ENCODE results near the gene POLN.

Gene POLN

DNA sequence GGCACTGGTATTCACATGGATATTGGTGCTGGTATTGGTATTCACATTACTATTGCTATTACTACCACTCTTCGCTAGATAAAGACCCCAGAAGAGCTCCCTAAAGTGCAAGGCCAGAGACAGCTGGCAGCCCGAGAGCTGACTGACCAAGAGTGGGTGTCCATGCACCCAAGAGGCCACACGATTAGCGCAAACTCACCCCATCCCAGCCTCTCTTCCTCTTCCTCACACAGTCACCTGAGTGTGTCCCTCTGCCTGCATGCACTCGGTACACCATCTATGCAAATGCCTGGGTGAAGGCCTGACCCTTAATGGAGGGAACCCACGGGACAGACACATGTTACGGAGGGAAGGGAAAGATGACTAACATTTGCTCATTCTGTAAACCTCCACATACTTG is 86.7 kb downstream of the POLN start:
- no peak for DNase-seq

DNA sequence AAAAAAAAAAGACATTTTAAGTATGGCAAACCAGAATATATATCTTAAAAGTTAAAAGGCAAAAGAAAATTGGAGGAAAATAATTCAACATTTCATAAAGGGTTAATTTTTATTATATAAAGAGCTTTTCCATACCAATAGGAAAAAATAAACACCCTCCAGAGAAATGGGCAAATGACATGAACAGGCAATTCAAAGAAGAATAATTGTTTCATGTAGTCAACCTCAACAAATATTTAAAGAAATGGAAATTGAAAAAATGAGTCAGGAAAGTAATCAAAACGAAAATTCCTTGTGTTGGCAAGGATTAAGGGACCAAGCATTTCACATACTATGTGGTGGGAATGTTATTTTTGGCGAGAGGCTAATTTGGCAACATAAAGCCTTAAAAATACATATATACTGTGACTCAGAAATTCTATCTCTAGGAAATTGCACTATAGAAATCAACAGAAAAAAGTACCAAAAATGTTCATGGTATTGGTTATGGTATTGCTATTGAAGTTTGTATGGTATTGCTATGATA is 87.6 kb downstream of the POLN start:
- DNase-seq, result no peak

DNA sequence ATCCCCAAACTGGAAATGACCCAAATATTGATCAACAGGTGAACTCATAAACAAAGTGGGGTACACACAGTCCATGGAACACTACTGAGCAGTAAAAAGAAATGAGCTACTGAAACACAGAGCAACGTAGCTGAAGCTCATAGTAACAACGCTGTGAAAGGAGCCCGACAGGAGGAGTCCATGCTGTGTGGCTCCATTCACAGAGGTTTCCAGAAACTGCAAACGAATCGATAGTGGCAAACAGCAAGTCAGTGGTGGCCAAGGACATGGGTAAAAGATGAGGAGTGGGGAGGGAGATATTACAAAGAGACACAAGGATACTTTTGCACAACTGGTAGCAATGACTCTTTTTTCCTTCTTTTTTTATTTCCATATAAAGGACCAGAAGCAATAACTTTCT is 90.4 kb downstream of the POLN start:
- DNase-seq, result no peak

DNA sequence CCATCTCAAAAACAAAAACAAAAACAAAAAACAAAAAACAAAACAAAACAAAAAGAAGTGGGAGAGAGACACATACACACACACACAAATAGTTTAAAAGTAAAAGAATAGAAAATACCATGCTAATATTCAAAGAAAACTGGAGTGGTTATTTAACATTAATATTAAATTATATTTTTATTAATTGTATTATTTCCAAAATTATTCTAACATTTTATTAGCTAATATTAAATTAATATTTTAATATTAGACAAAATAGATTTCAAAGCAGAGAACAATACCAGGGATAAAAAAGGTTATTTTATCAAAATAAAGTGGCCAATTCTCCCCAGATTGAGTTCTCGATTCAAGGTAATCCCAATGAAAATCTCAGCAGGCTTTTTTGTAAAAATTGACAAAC is 91.8 kb downstream of the POLN start:
- no peak for DNase-seq

DNA sequence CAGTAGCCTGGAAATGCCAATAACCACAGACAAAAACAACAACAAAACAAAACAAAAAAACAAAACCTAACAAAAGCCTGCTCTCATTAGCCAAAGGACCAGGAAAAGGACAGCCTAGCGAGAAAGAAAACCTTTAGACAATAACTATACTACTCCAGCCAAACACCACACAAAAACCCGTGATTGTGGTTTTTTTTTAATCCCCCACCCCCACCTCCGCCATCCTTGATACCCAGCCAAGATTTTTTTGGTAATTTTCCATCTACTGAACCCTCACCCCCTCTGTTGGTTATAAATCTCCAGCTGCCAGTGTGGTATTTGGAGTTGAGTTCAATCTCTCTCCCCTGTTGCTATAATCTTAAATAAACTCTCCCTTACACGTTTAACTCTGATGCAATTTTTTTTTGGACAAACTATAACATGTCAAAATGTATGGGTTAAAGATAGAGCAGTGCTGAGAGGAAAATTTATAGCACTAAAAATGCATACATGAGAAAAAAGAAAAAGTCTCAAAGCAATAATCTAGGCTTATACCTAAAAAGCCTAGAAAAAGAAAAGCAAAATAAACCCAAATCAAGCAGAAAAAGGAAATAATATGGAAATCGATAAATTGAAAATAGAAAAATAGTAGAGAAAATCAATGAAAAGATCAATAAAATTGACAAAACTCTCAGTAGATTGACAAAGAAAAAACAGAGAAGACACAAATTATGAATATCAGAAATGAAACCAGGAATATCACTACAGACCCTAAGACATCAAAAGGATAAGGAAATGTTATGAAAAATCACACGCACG is 99.1 kb downstream of the POLN start:
- DNase-seq, result no peak

DNA sequence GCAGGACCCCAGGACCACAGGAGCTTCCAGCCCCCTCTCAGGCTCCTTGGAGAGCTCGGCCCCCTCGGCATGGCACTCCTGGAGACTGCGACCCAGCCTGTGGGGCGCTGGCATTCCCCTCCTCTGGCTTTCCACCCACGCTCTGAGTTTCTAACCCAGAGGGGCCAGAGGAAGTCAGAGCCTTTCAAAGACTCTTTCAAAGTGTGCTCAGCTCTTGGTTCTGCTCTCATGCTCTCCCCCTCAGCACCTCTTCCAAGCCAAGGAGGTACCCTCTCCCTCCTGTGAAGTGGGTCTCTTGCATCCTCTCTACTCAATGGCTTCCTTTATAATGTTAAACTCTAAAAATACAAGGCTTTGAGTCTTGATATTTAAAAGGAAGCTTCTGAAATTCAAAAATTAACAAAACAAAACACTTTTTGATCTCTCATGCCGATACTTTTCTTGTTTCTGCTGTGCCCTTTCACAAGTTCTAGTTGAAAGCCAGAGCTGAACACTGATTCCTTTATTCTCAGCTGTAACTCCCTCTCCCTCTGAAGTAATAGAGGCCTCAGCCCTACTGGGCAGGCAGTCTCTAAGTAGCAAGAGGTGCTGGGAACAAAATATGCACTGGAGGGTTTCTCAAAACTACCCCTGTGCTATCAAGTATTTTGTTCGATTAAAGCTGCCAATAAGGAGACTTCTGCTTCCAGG is 100.0 kb downstream of the POLN start:
- no peak for DNase-seq

DNA sequence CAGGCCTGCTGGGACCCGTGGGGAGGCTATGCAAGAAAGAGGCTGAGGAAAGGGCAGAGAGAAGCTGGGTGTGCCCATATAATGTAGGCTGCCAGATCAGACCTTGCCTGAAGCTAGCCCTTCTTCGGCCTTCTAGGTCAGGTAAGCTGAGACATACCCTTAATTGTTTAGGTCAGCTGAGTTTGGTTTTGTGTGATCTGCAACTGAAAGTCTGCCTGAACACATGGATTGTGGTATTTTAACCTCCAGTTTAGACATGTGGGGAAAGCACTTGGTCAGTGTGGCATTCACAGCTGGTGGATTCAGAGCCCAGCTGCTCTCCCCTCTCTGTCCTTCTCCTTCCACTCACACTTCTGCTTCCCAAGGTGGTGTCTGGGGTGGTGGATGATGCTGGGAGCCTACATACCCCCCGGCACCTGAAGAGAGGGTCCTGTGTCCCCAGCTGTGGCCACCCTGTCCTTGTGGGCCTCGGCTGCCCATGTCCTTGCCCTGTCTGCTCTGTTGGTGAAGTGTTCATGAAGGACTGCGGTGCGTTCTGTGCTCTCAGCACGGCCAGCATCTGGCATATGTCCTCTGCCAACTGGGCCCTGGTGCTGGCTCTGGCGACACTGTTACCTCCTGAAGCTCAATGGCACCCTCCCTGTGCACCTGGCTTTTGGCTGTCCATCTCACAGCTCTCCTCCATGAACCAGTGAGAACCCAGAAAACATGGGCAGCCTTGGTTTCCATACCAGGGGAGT is 100.7 kb downstream of the POLN start:
- DNase-seq, result no peak

DNA sequence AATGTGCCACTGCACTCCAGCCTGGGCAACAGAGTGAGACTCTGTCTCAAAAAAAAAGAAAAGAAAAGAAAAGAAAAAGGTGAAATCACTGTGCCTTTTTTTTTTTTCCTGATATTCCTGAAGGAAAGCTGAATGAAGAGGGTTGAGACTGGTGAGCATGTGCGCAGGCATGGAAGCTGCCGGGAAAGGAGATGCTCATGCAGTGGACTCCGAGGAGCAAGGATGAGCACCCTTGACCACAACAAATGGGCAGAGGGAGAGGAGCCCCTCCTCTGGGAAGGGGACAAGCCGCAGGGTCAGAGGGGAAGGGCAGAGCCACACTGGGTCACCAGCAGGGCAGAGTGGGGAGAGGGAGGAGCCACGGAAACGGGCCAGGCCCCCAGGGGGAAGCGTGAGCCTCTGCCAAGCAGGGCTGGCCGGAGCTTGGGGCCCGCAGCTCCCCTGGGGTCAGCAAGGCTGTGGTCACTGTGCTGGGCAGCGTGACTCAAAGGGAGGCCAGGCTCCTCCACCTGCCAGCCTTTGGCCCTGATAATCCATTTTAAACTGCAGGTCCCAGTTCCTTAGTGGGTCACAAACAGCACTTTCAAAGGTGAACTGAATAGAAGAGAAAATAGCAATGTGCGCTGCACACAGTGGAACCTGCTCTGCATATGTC is 102.9 kb downstream of the POLN start:
- DNase-seq, result no peak

DNA sequence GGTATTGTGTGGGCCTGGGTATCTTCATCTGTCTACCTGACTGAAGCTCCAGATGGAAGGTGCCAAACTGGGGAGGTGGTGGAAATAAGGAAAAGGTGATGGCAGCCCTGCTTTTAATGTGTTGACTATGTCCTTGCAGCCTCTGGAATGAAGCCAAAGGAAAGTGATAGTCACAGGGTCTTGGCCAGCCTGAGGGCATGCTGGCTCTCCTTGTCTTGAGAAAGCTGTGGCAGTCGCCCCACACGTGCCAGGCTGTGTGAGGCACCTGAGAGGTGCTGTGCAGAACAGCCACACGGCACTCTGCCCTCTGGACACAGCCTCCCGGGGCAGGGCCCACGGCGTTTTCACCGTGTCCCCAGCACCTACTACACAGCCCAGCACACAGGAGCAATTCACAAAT is 105.2 kb downstream of the POLN start:
- no peak for DNase-seq

DNA sequence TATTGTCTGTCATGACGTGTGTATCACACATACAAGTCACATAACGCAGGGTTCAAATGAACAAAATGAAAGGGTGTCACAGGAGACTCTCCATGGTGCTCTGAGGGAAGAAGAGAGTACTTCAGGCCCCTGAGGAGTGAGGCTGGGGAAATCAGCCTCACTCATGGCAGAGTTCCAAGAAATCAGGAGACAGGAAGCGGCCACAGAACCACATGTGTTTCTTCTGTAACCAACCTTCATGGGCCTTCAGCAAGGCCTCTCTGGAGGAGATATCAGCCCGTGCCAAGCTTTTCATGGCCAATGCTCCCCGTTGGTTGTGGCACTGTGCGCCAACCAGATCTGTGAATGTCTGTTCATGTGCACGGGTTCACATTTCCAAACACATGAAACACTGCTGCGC is 106.8 kb downstream of the POLN start:
- no peak for DNase-seq

DNA sequence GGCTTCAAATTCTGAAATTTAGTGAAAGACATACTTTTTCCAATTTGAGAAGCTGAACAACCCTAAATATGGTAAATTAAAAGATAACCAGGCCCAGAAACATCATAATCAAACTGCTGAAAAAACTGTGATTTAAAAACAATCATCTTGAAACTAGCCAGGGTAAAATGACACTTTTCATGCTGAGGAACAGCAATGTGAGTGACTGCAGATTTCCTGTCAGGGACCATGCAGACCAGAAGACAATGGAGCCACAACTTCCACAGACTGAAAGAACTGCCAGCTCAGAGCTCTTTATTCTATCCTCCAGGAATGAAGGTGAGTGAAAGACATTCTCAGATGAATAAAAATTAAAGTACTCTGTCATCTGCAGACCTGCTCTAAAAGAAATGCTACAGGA is 109.5 kb downstream of the POLN start:
- DNase-seq, result no peak

DNA sequence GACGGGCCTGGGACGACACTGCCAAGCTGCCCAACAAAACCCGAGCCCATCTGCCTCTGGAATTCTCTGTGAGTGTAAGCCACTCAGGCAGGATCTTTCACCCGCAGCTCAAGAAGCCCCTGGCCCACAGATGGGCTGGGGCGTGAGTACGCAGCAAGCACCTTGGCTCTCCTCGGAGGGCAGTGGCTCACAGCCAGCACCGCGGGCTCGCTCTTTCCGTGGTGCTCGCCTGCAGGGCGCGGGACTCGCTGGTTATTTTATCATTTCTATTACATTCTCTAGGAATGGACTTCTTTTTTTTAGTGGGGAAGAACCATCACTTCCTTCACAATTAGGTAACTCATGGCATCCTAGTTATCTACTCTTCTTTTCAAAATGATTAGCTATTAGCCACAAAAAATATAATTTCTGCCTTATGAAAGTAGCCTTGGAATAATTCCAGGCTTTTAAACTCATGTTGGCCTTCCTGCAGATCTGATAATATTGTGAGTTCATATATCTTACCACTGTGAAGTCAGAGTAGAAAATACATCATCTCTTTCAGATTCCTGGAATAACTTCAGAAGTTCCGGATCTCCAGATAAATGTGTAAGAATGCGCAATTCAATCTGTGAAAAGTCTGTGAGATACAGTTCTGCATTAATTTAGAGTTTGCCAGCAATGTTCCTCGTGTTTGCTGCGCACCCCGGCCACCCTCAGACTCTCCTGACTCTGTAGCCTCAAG is 114.2 kb downstream of the POLN start:
- DNase-seq, result no peak

DNA sequence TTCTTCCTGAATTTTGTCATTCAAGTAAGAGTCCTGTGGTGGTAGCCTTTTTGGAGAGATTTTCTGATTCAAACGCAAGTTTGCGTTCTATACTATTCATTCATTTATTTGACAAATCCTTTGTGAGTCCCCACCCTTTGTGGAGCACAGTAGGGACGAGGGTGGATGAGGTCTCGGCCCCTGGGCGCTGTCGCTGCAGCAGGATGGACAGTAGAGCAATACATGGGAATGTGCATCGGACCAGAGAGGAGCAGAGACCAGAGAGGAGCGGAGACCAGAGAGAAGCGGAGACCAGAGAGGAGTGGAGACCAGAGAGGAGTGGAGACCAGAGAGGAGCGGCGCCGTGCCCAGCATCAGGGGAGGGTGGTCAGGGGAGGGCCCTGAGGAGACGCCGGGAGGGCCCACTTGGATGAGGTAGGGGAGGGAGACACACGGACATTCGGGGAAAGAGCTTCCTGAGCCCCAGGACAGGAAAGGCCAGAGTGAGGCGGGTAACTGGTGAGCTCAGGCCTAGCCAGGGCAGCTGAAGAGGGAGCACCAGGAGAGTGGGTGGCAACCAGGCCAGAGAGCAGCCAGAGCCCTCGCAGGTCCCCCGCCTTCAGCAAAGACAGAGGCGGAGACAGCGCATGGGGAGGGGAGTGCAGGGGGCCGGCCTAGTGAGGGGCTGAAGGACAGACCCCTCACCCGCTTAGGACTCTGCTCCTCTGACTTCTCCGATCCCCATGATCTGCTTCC is 115.4 kb downstream of the POLN start:
- DNase-seq, result no peak

DNA sequence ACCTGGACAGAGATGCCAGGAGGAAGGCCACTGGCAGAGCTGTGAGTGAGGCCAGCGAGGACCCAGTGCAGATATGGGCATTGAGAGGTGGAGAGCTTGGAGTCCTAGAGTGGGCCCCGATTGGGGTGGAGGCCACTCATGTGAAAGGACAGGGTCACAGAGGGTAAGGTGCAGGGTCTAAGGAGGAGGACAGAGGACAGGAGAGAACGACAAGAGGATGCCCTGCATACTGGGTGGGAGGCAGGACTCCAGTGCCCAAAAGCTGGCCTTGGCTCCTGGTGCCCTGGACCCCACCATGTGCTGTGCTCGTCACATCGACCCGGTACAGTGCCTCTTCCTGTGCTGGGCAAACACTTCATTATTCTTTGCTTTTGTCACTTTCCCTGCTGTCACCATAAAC is 116.1 kb downstream of the POLN start:
- no peak for DNase-seq

DNA sequence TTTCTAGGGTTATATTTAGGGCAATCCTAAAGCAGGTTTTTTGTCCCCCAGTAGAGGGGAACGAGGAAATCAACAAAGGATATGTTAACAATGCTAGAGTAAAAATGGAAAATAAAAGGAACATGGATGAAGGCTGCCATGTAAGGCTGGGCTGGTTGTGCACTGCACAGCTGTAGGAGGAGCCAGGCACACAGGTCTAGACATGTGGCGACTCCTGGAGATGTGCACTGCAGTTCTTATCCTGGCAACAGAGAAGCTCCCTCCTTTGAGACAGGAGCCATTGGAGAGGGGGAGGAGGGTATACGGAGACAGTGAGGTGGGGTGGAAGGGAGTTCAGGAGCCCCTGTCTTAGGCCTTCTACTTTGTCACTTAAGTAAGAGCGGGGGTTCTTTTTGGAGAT is 116.9 kb downstream of the POLN start:
- DNase-seq, result no peak

DNA sequence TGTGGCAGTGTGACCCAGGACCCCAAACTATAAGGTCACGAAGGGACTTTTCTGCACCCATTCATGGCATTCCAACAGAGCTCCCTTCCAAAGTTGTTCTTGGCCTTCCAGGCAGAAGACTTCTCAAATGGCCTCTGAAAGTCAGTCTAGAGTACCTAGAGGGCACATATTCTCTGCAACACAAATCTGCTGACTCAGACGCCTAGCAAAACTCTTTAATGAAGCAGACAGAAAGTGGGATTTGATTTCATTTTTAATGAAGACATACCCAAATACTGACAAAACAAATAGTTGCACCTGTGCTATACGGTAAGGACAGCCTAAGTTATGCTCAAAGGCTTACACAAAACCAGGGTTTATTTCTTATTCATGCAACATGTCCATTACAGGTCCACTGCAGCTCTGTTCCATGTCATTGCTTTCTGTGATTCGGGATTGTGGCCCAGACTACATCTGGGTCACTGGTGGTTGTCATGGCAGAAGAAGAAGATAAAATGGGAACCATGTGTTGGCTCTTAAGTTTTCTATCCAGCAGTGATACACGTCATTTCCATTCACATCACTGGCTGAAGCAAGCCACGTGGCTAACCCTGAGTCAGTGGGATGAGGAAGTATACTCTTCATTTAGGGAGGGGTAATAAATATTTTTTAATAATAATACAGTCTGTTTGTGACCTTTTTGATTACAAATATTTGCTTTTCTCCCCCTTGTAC is 125.1 kb downstream of the POLN start:
- DNase-seq, result no peak

DNA sequence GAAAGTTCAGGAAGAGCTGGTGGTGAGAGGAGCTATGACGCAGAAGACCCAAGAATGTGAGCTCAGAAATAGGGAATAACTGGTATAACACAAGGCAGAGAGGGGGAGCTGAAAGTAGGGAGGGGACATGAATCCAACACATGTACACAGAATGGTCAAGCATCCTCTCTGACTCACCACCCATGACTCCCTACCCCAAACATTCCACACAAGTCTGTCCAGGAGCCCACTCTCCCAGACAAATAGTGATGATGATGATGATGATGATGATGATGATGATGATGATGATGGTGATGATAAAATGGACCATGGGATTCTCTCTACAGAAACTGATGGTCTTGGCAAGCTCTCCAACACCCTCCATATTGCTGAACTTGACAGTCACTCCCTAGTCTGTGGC is 136.4 kb downstream of the POLN start:
- no peak for DNase-seq

DNA sequence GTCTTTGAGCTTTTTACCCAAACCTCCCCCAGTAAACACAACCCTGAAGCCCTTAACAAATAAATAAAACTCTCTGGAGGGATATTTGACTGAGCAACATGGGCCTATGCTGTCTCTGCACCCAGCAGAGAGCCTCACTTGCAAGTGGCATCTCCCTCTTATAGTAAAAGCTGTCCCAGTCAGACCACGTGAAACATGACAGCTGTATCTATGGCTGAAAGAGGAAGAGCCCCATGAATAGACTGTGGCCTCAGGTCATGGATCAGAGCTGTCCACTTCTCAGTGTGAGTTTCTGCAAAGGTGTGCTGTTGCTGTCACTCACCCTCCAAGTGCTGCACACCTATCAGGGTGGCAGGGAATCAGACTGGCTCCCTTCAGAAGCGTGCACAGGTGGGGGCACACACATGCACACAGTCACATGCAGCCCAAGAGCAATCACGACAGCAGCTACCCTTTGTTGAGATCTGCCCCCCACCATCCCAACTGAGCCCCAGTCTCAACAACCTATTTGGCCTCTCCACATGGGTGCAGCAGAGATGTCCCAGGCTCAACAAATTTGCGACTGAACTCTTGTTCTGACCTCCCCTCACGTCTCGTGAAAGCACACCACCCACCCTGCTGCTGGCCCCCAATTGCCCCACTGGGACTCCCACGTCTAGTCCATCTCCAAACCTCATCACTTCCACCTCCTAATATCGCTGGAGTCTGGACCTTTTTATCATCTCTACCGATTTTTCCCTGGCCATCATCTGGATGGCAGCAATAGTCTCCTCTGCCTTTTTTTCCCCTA is 137.2 kb downstream of the POLN start:
- no peak for DNase-seq

DNA sequence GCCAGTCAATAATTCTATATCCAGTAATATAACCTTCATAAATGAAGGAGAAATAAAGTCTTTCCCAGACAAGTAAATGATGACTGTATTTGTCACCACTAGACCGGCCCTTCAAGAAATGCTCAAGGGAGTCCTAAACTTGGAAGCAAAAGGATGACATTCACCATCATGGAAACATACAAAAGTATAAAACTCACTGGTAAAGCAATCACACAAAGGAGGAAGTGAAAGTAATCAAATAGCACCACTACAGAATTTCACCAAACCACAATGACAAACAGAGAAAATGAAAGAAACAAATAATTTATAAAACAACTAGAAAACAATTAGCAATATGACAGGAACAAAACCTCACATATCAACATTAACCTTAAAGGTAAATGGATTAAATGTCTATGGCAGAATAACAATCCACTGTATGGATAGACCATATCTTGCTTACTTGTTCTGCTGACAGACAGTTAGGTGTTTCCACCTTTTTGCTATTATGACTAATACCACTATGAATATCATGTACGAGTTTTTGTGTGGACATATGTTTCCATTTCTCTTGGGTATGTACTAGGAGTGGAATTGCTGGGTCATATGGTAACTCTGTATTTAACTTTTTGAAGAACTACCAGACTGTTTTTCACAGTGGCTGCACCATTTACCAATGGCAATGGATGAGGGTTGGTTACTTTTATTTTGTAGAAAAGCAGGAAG is 137.9 kb downstream of the POLN start:
- no peak for DNase-seq

Measured in islet precursor cell (in vitro differentiated cells).